ENCODE results near the gene NLRP11. TPM values are rescaled to one million over a fixed set of nuclear protein-coding genes. Genes with fewer than 3 reads are reported as not detected.

The NLRP11 gene
- total and polyA plus RNA-seq, 2 experiments from 2014 or later = not detected

- Mint-ChIP-seq H3K4me1 (no peaks in the 10 kb centered on the region), H3K9me3 (peaks cover 60% of the 10 kb centered on the region), H3K4me3 (no peak overlapping the region), H3K27me3 (ENCODE audit: insufficient read depth, low read depth, poor library complexity) (peaks cover 4% of the 10 kb centered on the region), H3K36me3 (ENCODE audit: low read depth) (peaks cover 22% of the 10 kb centered on the region; the same call in 2 of the 3 replicates), H3K27ac (no peak overlapping the region)
- Histone ChIP-seq H3K36me3 (ENCODE audit: insufficient read depth) (peaks cover 4% of the 10 kb centered on the region), H3F3A (replicated peaks; ENCODE audit: low read depth) (no peaks in the 10 kb centered on the region), H4K20me1 (replicated peaks; ENCODE audit: insufficient read depth) (no peaks in the 10 kb centered on the region), H3K4me3 (no peak overlapping the region), H3K4me1 (ENCODE audit: insufficient read depth) (no peaks in the 10 kb centered on the region), H3K27me3 (ENCODE audit: insufficient read depth) (no peaks in the 10 kb centered on the region), H3K27ac (ENCODE audit: low read depth) (no peak overlapping the region), H2AFZ (no peak overlapping the region), H3K9me2 (ENCODE audit: insufficient read depth) (no peaks in the 10 kb centered on the region), H3K4me2 (no peak overlapping the region), H3K79me2 (replicated peaks; ENCODE audit: insufficient read depth) (no peaks in the 10 kb centered on the region)
- TF ChIP-seq ZNF114 (CRISPR knock-in tag; IDR thresholded peaks at IDR 0.05) (no peak), STAT1 (IDR thresholded peaks at IDR 0.05; ENCODE audit: unreplicated experiment) (no peak), CTCF (conservative IDR thresholded peaks at IDR 0.05; ENCODE audit: low read depth in 2 of 2) (no peak), ZNF462 (CRISPR knock-in tag; IDR thresholded peaks at IDR 0.05) (no peak), REST (IDR thresholded peaks at IDR 0.05; ENCODE audit: unreplicated experiment) (no peak)
- no peak for DNase-seq (ENCODE audit: low spot score)
- ATAC-seq = no peak
Observed at GRCh38 chr19:55830656-55831055, 1.1 kb downstream of the NLRP11 start.

Measured in GM23338 (cell line).